Liver (tissue), 9 donors: ENCODE data around the gene DPH5. TPM values are rescaled to one million over a fixed set of nuclear protein-coding genes. Genes with fewer than 3 reads are reported as not detected.

ENCODE experiments used
- DNase-seq: peaks from one replicate; pipeline ENCODE4 v3.0.0-alpha.2; 2017; ENCODE audit warnings: low spot score
- H3K27ac ChIP-seq, 2 donors: one replicate each; pipeline ENCODE4 v1.7.0; 2013; ENCODE audit warnings: inconsistent platforms in 2 of 2, low read length in 2 of 2, control low read depth in 1 of 2, low read depth in 1 of 2, mild to moderate bottlenecking in 1 of 2
- H3K27me3 ChIP-seq, 4 donors: one replicate each; pipeline versions ENCODE4 v1.6.1 to v1.7.0; 2013; ENCODE audit warnings: low read length in 3 of 4, inconsistent platforms in 1 of 4, mild to moderate bottlenecking in 1 of 4, moderate library complexity in 1 of 4; ENCODE audit not compliant: control insufficient read depth in 4 of 4, insufficient read depth in 4 of 4
- H3K36me3 ChIP-seq, 4 donors: one replicate each; pipeline versions ENCODE4 v1.6.1 to v1.7.0; 2013; ENCODE audit warnings: low read length in 3 of 4, mild to moderate bottlenecking in 3 of 4, low read depth in 1 of 4, moderate library complexity in 1 of 4; ENCODE audit not compliant: control insufficient read depth in 4 of 4, insufficient read depth in 3 of 4
- H3K4me1 ChIP-seq, 4 donors: one replicate each; pipeline versions ENCODE4 v1.6.1 to v1.7.0; 2013; ENCODE audit warnings: low read length in 3 of 4, mild to moderate bottlenecking in 3 of 4, moderate library complexity in 1 of 4; ENCODE audit not compliant: control insufficient read depth in 4 of 4, insufficient read depth in 4 of 4
- H3K4me3 ChIP-seq, 3 donors: one replicate each; pipeline versions ENCODE4 v1.6.1 to v1.7.0; 2013; ENCODE audit warnings: low read length in 3 of 3, control low read depth in 1 of 3, low read depth in 1 of 3, mild to moderate bottlenecking in 1 of 3
- H3K9ac ChIP-seq, 2 donors: one replicate each; pipeline ENCODE4 v1.7.0; 2013; ENCODE audit warnings: low read length in 2 of 2, mild to moderate bottlenecking in 2 of 2, moderate library complexity in 2 of 2, control low read depth in 1 of 2, low read depth in 1 of 2
- H3K9me3 ChIP-seq, 4 donors: one replicate each; pipeline versions ENCODE4 v1.6.1 to v1.7.0; 2013; ENCODE audit warnings: low read length in 3 of 4; ENCODE audit not compliant: control insufficient read depth in 4 of 4
- EGR1 ChIP-seq, 2 donors: IDR thresholded peaks; 2 replicates each; pipeline ENCODE4 v1.6.1; 2016 to 2018; ENCODE audit warnings: antibody characterized with exemption in 2 of 2, low read depth in 2 of 2
- FOXA1 ChIP-seq: IDR thresholded peaks from 2 replicates; pipeline ENCODE4 v1.6.1; 2016; ENCODE audit warnings: antibody characterized with exemption
- FOXA2 ChIP-seq: IDR thresholded peaks from 2 replicates; pipeline ENCODE4 v1.6.1; 2016; ENCODE audit warnings: antibody characterized with exemption
- GABPA ChIP-seq, 2 donors: IDR thresholded peaks in 1 of 2; conservative IDR thresholded peaks in 1 of 2; 2 replicates each; pipeline ENCODE4 v1.6.1; 2016; ENCODE audit warnings: antibody characterized with exemption in 2 of 2, mild to moderate bottlenecking in 1 of 2, moderate library complexity in 1 of 2
- HNF4A ChIP-seq, 2 donors: conservative IDR thresholded peaks; 2 replicates each; pipeline ENCODE4 v1.6.1; 2016; ENCODE audit warnings: antibody characterized with exemption in 2 of 2, mild to moderate bottlenecking in 2 of 2
- HNF4G ChIP-seq: IDR thresholded peaks from 2 replicates; pipeline ENCODE4 v1.6.1; 2016; ENCODE audit warnings: antibody characterized with exemption
- JUND ChIP-seq, 2 donors: IDR thresholded peaks; 2 replicates each; pipeline ENCODE4 v1.6.1; 2016; ENCODE audit warnings: antibody characterized with exemption in 2 of 2
- MAX ChIP-seq: IDR thresholded peaks from 2 replicates; pipeline ENCODE4 v1.6.1; 2016; ENCODE audit warnings: antibody characterized with exemption
- NR2F2 ChIP-seq: IDR thresholded peaks from 2 replicates; pipeline ENCODE4 v1.6.1; 2016; ENCODE audit warnings: antibody characterized with exemption
- RAD21 ChIP-seq, 2 donors: IDR thresholded peaks; 2 replicates each; pipeline ENCODE4 v1.6.1; 2016; ENCODE audit warnings: antibody characterized with exemption in 2 of 2, mild to moderate bottlenecking in 2 of 2
- RXRA ChIP-seq, 2 donors: IDR thresholded peaks; 2 replicates each; pipeline ENCODE4 v1.6.1; 2017 to 2018; ENCODE audit warnings: antibody characterized with exemption in 2 of 2, mild to moderate bottlenecking in 1 of 2
- SP1 ChIP-seq: IDR thresholded peaks from 2 replicates; pipeline ENCODE4 v1.6.1; 2018; ENCODE audit warnings: antibody characterized with exemption, mild to moderate bottlenecking
- TAF1 ChIP-seq: conservative IDR thresholded peaks from 2 replicates; pipeline ENCODE4 v1.6.1; 2016; ENCODE audit warnings: antibody characterized with exemption, mild to moderate bottlenecking
- YY1 ChIP-seq: IDR thresholded peaks from 2 replicates; pipeline ENCODE4 v1.6.1; 2016; ENCODE audit warnings: antibody characterized with exemption, mild to moderate bottlenecking
- WGBS: extraction: QIAGEN DNeasy Blood & Tissue Kit; methylation state at CpG from one replicate; pipeline ENCODE4 v1.1.7; 2013; 5-methylcytosine and 5-hydroxymethylcytosine counted together
- polyA plus RNA-seq, 2 donors: library from polyadenylated mRNA; stranded (reverse) in 1 of 2; unstranded in 1 of 2; fragments of 200-250 nt in 1 of 2; fragments of >200 nt in 1 of 2; fragmentation: Nextera tagmentation in 1 of 2; extraction: Ambion mirVana in 1 of 2; gene quantifications; one replicate each; pipeline versions ENCODE4 v1.2.1 to v1.2.3, GENCODE V29; 2013 to 2015
- total RNA-seq, 2 donors: library from RNA; depleted of rRNA; stranded (reverse); fragments of >200 nt; gene quantifications; one replicate each; pipeline ENCODE4 v1.2.3, GENCODE V29; 2014
- TF ChIP-seq, protein P1 (sequence below): IDR thresholded peaks from 2 replicates; pipeline ENCODE4 v1.6.1; 2016; ENCODE audit warnings: antibody characterized with exemption
- TF ChIP-seq, protein P2 (sequence below): fragments of 150-350 bp; IDR thresholded peaks from 2 replicates; pipeline ENCODE4 v1.5.1; 2017; ENCODE audit warnings: improper control_type of control experiment, low read depth, low read length; ENCODE audit not compliant: missing input control
- TF ChIP-seq, protein P3 (sequence below): IDR thresholded peaks from 2 replicates; pipeline ENCODE4 v1.6.1; 2016; ENCODE audit warnings: antibody characterized with exemption
- TF ChIP-seq, protein P4 (sequence below): IDR thresholded peaks from 2 replicates; pipeline ENCODE4 v1.6.1; 2016; ENCODE audit warnings: antibody characterized with exemption, mild to moderate bottlenecking
- donor health status: healthy.
- donor health status: healthy.
- donor health status: healthy.
- donor health status: healthy.
- donor health status: healthy.

DPH5 gene
- total and polyA plus RNA-seq, 4 donors, result 12.9 to 16.3 (median 14.8) TPM

DNA sequence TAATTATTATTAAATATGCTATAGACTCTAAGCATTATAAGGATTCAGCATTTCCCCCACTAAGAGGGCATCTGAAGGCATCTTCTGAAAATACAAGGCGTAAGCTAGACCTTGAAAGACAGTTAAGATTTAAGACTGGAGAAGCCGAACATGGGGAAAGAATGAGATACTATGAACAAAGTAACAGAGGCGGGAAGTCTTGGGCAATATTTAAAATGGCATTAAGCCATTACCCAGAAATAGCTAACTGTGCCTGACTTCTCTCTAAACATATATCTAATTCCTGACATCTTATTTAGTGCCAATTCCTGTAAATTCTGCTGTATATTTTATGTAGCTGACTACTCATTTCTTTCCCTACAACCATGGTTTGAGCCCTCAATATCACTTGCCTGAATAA lies 20.9 kb downstream of the DPH5 start:
- peaks cover 0 to 9% (median 0%) of the 10 kb centered on the region in 4 donors for H3K36me3 ChIP-seq
- TF ChIP-seq HNF4A (conservative IDR thresholded peaks at IDR 0.05) (peak in 1 of 2 donors; percentile 16), FOXA2 (no peak)
- WGBS, result 38% methylated on average over 3 of the region's 3 CpGs
- no peaks in the 10 kb centered on the region for H3K9me3 ChIP-seq
- no peak for DNase-seq
- no peaks in the 10 kb centered on the region for H3K27me3 ChIP-seq
- no peak overlapping the region for H3K4me3 ChIP-seq
- H3K4me1 ChIP-seq, result peaks cover 2 to 12% (median 9%) of the 10 kb centered on the region in 4 donors
- H3K27ac ChIP-seq, result peak overlapping the region in 1 of 2 donors; percentile 29
- H3K9ac ChIP-seq, result no peak overlapping the region

- H3K27ac ChIP-seq, result peak overlapping the region in 1 of 2 donors; percentile 29
- H3K4me1 ChIP-seq, result peaks cover 2 to 12% (median 9%) of the 10 kb centered on the region in 4 donors
- peaks cover 0 to 9% (median 0%) of the 10 kb centered on the region in 4 donors for H3K36me3 ChIP-seq
- TF ChIP-seq RXRA (IDR thresholded peaks at IDR 0.05) (peak; percentile 83 to 85), HNF4G (peak; percentile 44), RAD21 (IDR thresholded peaks at IDR 0.05) (peak; percentile 26 to 32), FOXA1 (peak; percentile 88), NR2F2 (no peak), JUND (IDR thresholded peaks at IDR 0.05) (peak; percentile 60 to 62), SP1 (peak; percentile 71), GABPA (IDR thresholded peaks at IDR 0.05 in 1 of 2, conservative IDR thresholded peaks at IDR 0.05 in 1 of 2) (no peak), FOXA2 (peak; percentile 94), EGR1 (IDR thresholded peaks at IDR 0.05; ENCODE audit: low read depth in 2 of 2) (peak in 1 of 2 donors; percentile 32), HNF4A (conservative IDR thresholded peaks at IDR 0.05) (peak; percentile 80 to 87), TAF1 (no peak), MAX (peak; percentile 36), YY1 (peak; percentile 37)
- TF ChIP-seq, protein P1, sequence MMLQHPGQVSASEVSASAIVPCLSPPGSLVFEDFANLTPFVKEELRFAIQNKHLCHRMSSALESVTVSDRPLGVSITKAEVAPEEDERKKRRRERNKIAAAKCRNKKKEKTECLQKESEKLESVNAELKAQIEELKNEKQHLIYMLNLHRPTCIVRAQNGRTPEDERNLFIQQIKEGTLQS, result peak; percentile 62
- TF ChIP-seq, protein P2, sequence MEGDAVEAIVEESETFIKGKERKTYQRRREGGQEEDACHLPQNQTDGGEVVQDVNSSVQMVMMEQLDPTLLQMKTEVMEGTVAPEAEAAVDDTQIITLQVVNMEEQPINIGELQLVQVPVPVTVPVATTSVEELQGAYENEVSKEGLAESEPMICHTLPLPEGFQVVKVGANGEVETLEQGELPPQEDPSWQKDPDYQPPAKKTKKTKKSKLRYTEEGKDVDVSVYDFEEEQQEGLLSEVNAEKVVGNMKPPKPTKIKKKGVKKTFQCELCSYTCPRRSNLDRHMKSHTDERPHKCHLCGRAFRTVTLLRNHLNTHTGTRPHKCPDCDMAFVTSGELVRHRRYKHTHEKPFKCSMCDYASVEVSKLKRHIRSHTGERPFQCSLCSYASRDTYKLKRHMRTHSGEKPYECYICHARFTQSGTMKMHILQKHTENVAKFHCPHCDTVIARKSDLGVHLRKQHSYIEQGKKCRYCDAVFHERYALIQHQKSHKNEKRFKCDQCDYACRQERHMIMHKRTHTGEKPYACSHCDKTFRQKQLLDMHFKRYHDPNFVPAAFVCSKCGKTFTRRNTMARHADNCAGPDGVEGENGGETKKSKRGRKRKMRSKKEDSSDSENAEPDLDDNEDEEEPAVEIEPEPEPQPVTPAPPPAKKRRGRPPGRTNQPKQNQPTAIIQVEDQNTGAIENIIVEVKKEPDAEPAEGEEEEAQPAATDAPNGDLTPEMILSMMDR, result no peak
- TF ChIP-seq, protein P3, sequence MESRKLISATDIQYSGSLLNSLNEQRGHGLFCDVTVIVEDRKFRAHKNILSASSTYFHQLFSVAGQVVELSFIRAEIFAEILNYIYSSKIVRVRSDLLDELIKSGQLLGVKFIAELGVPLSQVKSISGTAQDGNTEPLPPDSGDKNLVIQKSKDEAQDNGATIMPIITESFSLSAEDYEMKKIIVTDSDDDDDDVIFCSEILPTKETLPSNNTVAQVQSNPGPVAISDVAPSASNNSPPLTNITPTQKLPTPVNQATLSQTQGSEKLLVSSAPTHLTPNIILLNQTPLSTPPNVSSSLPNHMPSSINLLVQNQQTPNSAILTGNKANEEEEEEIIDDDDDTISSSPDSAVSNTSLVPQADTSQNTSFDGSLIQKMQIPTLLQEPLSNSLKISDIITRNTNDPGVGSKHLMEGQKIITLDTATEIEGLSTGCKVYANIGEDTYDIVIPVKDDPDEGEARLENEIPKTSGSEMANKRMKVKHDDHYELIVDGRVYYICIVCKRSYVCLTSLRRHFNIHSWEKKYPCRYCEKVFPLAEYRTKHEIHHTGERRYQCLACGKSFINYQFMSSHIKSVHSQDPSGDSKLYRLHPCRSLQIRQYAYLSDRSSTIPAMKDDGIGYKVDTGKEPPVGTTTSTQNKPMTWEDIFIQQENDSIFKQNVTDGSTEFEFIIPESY, result peak; percentile 71
- TF ChIP-seq, protein P4, sequence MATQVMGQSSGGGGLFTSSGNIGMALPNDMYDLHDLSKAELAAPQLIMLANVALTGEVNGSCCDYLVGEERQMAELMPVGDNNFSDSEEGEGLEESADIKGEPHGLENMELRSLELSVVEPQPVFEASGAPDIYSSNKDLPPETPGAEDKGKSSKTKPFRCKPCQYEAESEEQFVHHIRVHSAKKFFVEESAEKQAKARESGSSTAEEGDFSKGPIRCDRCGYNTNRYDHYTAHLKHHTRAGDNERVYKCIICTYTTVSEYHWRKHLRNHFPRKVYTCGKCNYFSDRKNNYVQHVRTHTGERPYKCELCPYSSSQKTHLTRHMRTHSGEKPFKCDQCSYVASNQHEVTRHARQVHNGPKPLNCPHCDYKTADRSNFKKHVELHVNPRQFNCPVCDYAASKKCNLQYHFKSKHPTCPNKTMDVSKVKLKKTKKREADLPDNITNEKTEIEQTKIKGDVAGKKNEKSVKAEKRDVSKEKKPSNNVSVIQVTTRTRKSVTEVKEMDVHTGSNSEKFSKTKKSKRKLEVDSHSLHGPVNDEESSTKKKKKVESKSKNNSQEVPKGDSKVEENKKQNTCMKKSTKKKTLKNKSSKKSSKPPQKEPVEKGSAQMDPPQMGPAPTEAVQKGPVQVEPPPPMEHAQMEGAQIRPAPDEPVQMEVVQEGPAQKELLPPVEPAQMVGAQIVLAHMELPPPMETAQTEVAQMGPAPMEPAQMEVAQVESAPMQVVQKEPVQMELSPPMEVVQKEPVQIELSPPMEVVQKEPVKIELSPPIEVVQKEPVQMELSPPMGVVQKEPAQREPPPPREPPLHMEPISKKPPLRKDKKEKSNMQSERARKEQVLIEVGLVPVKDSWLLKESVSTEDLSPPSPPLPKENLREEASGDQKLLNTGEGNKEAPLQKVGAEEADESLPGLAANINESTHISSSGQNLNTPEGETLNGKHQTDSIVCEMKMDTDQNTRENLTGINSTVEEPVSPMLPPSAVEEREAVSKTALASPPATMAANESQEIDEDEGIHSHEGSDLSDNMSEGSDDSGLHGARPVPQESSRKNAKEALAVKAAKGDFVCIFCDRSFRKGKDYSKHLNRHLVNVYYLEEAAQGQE, result peak; percentile 35
- H3K9me3 ChIP-seq, result no peaks in the 10 kb centered on the region
- WGBS, result 18% methylated on average over 1 of the region's 1 CpG
- DNase-seq, result no peak
- H3K4me3 ChIP-seq, result no peak overlapping the region
- H3K27me3 ChIP-seq, result no peaks in the 10 kb centered on the region
- H3K9ac ChIP-seq, result no peak overlapping the region
Measured at GRCh38 chr1:101004061-101004460, 21.5 kb downstream of the DPH5 start.
